GM12874 (cell line): ENCODE data around the gene ABCA7.

ENCODE experiments used
- TF ChIP-seq, protein P1 (sequence below): IDR thresholded peaks from 2 replicates; pipeline ENCODE4 v1.5.1; 2011; ENCODE audit warnings: low read depth, mild to moderate bottlenecking, control low read depth, low read length, moderate library complexity; ENCODE audit not compliant: insufficient read depth

ABCA7 gene

DNA sequence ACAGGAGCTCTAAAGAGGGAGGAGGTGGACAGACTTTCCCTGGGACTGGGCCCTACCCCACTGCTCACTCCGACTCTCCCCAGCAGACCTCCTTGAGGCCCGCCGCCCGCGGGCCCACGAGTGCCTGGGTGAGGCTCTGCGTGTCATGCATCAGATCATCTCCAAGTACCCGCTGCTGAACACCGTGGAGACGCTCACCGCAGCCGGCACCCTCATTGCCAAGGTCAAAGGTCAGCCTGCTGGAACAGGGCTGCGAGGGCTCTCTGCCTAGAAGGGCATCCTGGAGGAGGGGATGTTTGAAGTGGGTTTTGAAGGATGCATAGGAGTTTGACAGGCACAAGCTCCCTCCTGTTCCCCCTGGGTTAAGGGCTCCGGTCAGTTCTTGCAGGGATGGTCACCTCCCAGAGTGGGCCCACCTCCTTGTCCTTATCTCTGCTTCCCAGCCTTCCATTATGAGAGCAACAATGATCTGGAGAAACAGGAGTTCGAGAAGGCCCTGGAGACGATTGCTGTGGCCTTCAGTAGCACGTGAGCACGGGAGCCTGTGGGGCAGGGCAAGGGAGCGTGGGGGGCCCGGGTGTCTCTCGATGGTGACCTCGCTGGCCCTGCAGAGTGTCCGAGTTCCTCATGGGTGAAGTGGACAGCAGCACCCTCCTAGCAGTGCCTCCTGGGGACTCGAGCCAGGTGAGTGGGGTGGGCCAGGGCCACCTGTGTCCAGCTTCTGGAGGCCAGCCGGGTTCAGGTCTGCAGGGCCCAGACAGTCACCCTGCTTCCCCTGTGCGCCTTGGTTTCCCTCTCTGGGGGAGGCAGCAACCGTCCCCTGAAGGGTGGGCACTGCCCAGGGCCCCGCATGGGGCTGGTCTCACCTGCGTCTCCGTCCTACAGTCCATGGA lies 33.4 kb downstream of the ABCA7 start:
- TF ChIP-seq, protein P1, sequence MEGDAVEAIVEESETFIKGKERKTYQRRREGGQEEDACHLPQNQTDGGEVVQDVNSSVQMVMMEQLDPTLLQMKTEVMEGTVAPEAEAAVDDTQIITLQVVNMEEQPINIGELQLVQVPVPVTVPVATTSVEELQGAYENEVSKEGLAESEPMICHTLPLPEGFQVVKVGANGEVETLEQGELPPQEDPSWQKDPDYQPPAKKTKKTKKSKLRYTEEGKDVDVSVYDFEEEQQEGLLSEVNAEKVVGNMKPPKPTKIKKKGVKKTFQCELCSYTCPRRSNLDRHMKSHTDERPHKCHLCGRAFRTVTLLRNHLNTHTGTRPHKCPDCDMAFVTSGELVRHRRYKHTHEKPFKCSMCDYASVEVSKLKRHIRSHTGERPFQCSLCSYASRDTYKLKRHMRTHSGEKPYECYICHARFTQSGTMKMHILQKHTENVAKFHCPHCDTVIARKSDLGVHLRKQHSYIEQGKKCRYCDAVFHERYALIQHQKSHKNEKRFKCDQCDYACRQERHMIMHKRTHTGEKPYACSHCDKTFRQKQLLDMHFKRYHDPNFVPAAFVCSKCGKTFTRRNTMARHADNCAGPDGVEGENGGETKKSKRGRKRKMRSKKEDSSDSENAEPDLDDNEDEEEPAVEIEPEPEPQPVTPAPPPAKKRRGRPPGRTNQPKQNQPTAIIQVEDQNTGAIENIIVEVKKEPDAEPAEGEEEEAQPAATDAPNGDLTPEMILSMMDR, result no peak

DNA sequence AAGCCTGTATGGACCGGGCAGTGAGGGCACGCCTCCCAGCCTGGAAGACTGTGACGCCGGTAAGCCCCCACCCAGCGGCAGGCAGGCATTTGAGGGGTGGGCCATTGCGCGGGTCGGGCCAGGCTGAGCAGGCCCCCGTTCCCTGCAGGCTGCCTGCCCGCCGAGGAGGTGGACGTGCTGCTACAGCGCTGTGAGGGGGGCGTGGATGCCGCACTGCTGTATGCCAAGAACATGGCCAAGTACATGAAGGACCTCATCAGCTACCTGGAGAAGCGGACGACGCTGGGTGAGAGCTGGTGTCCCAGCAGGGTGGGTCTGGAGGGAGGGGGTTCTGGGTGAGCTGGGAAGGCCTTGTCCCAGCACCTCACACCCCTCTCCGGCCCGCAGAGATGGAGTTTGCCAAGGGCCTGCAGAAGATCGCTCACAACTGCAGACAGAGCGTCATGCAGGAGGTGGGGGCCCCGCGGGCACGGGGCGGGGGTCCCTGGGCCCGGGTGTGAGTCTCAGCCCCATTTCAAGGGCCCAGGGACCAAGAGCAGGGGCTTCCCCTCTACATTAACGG lies 34.1 kb downstream of the ABCA7 start:
- TF ChIP-seq, protein P1, result no peak

DNA sequence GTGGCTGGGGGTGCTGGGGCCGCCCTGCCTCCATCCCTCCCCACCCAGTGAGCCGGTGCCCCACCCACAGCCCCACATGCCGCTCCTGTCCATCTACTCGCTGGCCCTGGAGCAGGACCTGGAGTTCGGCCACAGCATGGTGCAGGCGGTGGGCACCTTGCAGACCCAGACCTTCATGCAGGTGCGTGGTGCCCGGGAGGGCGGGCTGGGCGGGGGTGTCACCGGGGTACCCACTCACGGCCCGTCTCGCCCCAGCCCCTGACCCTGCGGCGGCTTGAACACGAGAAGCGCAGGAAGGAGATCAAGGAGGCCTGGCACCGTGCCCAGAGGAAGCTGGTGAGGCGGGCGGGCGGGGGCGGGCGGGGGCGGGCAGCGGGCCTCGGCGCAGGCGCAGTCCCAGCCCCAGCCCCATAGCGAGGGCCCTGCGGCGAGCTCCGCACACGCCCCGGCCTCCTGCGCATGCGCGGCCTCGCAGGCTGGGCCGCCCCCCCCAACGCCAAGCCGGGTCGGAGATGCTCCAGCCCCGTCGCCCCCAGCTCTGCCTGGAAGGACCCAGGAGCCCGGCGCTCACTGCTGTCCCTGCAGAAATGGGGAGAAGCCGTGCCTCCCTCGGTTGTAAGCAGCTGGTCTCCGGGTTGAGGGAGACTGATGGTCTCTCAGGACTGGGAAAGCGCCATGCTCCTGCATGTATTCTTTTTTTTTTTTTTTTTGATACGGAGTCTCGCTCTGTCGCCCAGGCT lies 34.8 kb downstream of the ABCA7 start:
- TF ChIP-seq, protein P1, result no peak

DNA sequence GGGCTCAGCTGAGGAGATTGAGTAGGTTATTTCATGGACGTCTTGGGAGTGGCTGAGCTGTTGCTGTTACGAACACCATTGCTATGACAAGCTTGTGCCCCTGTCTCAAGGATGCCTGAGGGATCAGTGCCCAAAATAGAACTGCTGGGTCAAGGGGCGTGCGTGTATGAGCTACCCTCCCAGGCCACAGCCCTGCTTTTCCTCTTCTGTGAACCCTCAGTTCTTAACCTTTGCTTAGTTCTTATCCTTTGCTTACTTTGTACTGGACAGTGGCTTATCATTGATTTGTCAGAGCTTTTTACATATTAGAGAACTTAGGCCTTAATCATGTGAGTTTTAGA lies 36.1 kb downstream of the ABCA7 start:
- TF ChIP-seq, protein P1, result no peak

DNA sequence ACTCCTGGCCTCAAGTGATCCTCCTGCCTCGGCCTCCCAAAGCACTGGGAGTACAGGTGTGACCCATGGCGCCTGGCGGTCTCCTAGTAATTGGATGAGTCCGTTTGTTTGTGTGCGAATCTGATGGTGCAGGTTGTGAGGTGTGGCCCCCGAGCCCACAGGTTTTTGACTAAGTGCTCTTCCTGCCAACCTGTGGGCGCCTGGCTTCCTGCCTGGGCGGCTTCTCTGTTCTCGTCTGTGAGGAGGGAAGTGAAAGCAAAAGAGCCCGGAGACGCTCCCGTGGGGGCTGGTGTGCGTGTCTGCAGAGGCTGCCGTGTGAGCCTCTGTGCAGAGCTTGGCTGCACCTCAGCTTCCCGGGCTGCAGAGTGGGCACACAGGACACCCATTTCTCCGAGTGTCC lies 37.0 kb downstream of the ABCA7 start:
- TF ChIP-seq, protein P1, result no peak

DNA sequence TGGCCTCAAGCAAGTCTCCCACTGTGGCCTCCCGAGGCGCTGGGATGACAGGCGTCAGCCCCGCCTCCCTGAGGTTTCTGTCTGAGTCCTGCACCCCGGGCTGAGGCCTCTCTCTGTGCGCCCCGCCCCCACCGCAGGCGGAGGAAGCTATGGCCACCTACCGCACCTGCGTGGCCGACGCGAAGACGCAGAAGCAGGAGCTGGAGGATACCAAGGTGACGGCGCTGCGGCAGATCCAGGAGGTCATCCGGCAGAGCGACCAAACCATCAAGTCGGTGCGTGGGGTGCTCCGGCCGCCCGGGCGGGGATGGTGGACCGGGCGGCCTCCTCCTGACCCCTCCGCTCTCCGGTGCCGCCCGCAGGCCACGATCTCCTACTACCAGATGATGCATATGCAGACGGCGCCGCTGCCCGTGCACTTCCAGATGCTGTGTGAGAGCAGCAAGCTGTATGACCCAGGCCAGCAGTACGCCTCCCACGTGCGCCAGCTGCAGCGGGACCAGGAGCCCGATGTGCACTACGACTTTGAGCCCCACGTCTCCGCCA lies 39.7 kb downstream of the ABCA7 start:
- TF ChIP-seq, protein P1, result no peak

DNA sequence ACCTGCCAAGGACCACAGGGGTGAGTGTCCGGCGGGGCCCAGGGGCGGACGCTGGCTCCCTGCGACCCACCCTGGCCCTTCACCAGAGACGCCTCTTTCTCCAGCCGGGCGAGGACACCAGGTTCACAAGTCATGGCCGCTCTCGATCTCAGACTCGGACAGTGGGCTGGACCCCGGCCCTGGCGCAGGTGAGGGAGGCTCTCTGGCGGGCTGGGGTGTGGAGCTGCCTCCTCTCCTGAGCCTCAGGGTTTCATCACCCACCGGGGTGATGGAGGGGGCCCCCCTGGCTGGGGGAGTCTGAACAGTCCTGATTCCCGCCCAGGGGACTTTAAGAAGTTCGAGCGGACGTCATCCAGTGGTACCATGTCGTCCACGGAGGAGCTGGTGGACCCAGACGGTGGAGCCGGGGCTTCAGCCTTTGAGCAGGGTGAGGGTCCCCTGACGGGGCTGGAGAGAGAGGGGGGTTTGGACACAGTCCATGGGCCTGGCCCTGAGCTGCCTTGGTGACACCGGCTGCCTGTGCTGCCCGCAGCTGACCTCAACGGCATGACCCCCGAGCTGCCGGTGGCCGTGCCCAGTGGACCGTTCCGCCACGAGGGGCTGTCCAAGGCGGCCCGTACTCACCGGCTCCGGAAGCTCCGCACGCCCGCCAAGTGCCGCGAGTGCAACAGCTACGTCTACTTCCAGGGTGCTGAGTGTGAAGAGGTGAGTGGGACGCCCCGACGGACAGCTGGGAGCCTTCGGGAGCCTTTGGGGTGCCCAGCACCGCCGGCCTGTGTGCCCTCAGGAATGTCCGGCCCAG lies 40.7 kb downstream of the ABCA7 start:
- TF ChIP-seq, protein P1, result no peak
